ENCODE measurements around the gene CCDC182.

The CCDC182 gene

DNA sequence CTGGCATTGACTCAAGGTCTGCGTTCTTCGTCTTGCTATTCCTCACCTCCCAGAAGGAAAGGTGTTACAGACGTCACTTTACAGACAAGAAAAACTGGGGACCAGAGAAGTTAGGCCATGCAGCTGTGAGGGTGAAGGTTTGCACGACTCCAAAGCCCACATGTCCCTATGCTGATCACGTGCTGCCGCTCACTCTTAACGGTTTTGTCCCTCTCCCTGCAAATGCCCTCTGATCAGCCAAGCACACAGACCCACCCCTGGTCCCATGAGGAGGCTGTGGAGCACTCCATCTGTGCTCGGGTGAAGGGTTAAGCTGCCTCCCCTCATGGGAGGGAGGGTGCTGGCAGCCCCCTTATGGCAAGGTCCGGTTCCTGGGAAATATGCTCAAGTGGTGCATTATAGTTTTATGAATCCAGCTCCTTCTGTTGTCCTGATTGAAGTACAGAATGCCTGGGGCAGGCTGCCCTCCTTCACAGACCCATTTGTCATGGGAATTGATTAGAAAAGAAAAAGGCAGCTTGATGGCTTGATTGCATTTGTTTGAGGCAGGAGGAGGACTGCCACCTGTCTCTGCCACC is 18.8 kb downstream of the CCDC182 start:
- no peak for DNase-seq

DNA sequence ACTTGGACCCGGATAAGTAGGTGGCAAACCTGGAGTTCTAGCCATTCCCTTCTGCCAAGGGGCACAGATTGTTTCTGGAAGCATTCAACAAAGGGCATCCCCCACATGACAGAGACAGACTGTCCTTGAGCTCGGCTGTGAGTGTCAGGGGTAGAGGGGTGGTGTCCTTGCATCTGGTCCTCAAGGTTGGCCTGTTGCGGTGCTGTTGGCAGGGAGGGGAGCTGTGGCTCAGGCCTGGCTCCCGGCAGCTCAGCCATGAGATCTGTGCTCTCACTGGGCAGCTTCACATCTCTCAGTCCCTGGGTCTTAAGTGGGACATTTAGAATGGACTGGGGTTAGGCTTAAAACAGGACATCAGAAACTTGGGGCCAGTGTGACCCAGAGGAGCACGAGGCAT is 20.4 kb downstream of the CCDC182 start:
- no peak for DNase-seq

DNA sequence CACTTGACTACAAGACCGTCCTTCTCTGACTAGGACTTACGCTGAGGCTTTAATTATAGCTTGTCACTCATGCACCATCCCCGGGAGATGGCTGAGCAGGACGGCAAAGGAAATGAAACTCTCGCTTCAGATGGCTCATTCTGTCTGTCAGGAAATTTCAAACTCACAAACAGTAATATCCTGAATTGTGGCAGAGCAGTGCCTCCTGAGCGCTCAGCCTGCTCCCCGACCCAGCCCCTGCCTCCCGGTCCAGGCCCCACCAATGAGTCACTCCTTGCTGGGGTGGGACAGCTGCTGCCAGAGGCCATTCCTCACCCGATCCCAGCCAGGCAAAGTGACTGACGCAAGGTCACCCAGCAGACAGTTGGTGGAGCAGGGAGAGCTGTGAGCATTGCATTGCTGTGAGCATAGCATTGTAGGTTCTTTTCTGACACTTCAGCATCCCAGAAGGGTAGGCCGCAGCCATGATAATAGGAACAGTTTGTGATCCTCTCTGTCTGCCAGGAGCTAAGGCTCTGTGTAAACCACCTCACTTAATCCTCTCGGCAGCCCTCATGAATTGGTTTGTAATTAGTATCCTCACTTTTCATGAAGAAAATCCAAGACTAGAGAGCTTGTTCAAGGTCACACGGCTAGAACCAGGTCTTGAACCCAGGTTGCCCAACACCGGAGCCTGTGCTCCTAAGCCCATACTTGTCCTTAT is 20.9 kb downstream of the CCDC182 start:
- DNase-seq, result no peak

DNA sequence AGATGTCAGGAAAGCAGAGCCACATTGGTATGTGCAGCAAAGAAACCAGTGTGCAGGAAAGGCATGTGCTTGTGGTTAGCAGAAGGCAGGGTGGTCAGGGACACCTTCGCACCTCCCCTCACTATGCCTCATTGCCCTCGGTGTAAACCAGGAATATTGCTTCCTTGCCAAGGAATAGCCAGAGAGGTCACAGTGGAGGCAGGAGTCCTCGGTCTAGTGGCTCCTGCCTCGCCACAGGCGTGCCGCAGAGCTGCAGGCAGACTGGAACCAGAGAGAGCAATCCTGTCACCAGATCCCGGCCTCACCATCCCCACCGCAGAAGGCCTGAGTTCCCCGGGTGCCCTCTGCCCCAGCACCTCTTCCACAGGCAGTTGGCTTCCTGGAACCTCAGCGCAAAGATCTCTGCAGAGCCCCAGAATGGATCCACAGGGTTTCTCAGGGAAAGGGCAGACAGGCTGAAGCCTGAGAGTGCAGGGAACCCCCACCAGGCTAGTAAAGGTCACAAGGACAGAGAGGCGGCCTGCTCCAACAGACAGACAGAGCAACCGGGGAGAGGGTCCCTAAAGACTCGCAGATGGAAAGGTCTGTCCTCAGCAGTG is 21.6 kb downstream of the CCDC182 start:
- DNase-seq, result no peak

DNA sequence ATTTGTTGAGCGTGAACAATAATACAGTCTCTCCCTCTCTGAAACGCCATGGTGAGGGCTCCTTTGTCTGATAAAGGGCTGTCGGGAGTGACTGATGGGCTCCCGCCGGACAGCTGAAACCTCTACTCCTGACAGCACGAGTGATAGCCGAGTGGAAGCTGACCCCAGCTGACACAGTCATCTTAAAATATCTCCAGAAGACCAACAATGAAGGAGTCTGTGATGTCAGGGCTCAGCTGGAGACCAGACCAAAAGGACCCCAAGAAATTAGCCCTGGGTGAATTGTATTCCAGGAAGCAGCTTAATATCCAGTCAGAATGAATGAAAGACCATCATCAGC is 22.4 kb downstream of the CCDC182 start:
- no peak for DNase-seq

DNA sequence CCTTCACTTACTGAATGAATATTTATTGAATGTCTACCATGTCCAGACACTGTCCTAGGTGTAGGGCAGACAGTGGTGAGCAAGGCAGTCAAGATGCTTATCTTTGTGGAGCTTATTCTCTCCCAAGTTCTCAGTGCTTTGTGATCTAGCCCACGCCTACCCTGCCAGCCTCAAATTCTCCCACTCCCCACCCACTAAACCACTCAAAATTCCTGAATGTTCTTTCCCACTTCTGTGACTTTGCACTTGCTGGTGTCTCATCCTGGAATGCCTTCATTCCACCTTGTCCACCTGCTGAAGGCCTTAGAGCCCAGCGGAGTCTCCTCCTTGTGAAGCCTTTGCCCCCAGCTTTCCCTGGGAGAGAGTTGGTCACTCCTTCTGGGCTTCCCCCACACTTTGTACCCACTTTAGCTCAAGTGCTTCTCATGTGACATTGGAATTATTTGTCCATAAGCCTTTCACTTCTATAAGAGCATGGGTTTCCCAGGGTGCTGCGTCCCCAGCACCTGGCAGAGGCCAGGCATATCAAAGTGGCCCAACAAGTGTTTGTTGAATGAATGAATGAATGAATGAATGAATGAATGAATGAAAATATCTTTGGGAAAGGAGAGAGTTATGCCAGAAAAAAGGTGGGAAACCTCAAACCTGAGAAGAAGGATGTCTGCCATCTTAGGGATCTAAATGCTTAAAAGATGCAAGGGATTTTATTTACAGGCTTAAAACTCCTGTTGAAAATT is 23.0 kb downstream of the CCDC182 start:
- DNase-seq, result no peak

DNA sequence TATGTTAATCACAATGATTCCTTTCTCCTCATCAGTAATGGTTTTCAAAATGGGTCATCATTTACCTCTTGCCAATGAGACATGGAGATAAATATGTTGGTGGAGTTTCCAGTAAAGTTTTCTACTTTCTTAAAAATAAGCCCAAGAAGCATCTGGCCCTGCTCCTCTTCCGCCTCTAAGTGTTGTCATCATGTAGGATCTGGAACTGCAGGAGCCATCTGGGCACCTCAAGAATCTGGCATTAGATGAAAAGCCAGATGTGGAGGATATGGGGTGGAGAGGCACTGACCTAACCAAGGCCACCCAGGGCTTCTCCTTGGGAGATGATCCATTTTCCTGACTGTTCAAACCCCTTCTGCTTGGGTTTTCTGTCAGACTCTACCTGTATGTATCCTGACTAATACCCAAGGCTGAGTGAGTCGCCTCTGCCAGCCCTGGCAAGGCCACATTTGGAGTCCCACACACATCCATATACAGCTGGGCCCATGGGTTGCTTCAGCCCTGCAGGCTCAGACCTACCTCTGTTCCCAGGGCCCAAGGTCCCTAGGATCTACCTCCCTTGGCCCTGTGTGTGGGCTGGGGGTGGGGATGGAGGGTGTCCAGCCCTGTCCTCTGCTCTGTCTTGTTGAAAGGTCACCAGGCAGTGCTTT is 24.6 kb downstream of the CCDC182 start:
- no peak for DNase-seq

DNA sequence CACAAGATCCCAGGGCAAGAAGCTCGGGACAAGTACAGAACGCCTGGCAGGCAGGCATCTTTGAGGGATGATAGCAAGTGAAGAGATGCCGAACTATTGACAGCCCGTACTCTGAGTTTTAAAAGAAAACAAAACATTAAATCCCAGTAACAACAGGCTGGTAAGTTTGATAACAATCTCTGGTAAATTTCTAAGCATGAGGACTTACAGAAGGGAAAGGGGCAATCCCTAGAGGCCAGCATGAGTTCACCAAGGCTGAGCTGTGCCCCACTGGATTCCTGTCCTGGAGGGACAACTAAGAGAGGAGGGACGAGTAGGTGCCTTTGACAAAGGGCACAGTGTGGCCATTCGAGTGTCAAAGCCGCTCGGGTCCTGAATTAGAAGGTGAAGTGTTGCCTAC is 26.2 kb downstream of the CCDC182 start:
- DNase-seq, result no peak

DNA sequence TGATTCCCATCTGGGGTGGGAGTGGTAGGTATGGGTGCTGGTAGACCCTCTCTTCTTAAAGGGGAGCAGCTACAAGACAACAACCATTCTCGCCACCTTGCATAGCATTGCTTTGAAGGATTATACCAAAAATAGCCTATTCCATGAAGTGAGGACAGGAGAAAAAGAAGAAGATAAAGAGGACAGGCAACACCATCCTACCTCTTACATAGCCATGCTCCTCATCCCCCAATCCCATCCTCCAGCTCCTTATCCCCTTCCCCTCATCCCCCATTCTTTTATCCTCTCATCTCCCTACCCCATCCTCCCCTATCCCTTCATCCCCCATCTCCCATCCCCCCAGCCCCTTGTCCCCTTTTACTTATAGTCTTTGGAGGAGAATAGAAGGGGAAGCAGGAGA is 29.1 kb downstream of the CCDC182 start:
- no peak for DNase-seq

DNA sequence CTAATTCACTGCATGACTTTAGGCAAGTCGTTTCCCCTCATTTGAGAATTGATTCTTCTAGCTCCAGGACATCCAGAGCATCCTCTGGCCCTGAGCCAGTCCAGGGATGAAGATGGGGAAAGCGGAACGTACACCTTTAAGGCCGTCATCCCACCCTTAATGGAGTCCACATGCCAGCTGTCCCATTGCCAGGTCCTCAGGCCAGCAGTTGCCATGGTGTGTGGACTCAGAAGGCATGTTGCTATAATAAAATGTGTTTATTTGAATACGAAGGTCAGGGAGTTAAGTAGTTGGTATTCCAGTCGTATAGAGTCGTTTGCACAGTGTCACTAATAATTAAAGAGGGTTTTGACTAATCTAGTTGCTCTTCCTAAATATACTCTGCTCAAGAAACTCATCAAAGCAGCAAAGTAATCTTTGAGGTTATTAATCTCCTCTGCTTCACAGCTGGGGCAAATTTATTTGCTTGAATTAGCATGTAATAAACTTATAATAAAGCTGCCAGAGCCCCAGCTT is 30.4 kb downstream of the CCDC182 start:
- DNase-seq, result no peak

DNA sequence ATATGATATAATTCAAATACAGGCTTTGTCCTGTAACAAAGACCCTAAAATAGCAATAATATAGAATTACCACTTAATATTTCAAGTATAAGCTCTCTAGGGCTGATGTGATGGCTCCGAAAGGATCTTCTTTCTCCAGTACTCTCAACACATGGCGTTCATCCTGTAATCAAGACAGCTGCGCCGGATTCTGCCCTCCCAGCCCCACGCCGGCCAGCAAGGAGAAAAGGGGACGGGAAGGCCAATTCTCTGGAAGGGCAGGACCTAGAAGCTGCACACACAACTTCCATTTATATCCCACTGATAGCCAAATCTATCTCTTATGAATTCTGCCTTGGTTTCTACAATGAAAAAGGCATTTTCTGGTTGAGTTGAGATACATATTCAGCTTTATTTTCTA is 32.0 kb downstream of the CCDC182 start:
- no peak for DNase-seq

DNA sequence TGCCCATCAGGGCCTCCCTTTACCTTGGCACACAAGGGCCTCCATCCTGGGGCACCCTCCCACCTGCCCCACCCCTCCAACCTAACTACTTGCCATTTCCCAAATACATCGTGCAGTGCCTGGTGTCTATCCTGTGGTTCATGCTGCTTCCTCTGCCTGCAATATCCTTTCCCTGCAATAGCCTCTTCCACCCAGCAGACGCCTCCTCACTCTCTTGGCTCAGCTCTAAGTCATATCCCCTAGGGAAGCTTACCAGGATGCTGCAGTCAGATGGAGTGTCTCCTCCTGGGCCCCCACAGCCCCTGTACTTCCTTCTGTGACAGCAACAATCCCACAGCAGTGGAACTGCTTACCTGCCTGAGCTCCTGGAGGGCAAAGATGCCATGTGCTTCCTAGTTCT is 36.7 kb downstream of the CCDC182 start:
- no peak for DNase-seq

DNA sequence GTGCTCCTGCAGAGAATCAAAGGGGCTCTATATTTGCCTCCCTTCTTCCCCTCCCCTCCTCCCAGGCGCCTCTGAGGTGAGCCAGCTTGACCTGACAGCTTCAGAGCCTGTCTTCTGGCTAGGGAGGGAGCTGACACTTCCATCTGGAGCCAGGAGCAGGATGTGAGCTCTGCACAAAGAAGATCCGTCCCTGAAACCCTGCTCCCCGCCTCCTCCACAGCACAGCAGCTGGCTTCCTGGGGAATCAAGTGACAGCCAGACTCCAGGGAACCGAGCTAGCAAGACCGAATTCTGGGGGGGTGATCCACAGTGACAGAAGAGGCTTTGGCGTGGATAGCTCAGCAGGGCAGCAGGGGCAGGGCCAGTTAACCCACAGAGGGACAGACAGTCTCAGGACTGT is 37.2 kb downstream of the CCDC182 start:
- DNase-seq, result no peak

DNA sequence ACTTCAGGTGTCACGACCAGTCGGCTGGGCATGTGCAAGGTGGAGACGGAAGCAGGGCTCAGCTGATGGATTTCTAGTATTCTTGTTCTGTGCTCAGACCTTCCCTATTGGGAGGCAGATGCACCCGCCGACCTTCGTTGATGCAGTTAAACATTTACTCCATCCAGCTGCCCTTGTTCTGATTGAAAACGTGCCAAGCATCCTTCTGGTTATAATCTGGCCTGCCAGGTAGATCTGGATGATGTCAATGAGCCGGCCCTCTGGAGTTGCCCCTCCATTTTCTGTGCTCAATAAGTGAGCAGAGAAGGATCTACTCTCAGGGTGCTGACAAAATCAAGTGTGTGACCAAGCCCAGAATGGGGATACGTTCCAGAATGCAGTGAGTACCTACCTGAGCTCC is 38.3 kb downstream of the CCDC182 start:
- no peak for DNase-seq

DNA sequence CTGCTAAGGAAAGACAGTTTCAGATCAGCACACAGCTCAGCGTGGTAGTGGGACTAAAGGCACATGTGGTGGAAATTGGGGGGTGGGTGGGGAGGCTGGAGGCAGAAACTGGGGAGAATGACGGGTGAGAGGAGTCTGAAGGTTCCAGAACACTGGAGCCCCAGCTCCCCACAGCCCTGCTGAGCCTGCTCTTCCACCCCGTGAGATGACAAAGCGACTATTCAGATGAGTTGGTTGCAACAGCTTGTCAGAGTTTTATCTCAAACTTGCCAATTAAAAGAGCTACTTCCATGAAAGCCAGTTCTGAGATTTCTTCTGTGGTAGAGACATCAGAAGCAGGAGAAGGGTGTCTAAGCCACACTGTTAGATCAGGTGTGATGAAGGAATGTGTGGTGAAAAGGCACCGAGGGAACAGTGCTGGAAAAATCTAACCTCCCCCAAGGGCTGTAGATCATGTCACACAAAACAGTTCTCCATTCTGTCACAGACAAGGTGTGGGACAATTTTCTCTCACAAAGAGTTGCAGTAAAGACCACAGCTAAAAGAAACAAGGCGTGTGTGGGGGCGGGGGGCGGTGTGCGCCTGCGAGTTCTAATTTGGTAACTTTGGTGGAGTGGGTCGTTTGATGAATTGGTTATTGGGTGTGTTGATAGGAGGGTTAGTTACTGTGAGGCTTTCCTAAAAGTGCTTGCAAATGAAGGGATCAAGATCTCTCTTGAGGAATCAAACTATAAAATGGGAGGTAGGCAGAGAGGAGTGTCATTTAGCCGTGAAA is 39.0 kb downstream of the CCDC182 start:
- DNase-seq, result no peak

DNA sequence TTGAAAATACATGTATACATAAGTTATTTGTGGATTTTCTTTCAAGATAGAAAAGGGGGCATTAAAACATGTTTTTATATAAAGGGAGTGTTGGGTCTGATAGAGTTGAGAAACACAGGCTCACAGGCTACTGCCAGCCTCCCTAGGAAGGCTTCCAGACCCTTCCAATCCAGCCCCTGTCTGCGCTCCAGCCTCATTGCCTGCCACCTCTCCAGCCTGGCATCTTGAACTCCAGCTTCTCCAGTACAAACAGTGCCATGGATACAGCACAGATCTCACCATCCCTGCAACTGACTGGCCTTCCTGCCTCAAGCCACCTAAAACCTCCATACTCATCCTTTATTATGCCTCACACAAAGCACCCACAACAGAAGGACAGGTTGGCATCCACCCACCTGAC is 40.7 kb downstream of the CCDC182 start:
- no peak for DNase-seq

DNA sequence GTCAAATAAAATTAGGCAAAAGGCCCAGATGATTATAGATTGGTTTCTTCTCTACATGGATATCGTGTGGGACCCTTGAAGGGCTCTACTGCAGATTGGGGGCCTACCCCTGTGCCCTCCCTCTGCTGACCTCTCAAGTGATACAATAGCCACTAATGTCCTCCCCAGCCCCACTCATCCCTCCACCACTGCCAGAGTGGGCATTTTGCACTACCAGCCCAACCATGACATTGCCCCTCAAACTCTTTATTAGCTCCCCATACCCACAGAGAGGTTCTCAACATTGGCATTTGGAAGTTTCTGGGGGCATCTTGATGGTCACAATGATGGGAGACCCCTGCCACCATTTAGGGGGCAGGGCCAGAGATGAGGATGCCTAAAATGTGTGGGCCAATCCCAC is 41.8 kb downstream of the CCDC182 start:
- no peak for DNase-seq

DNA sequence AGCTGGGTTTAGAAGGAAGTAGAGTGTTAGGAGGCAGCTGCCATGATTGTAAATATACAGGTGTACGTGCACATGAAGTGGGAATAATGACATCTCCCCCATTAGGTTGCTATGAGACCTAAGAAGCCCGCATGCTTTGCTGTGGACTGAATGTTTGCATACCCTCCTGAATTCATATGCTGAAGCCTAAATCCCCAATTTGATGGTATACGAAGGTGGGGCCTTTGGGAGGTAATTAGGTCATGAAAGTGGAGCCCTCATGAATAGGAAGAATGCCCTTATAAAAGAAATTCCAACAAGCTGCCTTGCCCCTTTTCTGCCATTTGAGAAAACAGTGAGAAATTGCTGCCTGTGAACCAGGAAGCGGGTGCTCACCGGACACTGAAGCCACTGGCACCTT is 44.0 kb downstream of the CCDC182 start:
- no peak for DNase-seq

DNA sequence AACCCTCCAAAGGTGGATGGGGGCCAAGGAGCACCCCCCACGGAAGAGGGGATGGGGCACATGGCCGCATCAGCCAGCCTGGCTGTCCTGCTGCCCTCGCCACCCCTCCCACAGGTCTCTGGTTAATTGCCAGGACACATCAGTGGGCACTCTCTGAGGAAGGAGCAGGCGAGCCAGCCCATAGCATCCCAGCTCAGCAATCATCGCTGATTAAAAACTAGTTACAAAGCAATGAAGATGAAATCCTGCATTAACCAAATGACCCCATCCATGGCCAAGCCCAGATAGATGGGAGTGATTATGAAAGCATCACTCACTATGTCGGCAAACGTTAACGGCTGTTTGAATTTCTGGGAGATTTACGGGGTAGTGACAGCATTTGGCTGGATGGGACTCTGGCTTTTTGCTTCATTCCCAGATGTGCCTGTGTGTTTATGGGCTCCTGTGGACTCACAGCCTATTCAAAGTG is 45.3 kb downstream of the CCDC182 start:
- no peak for DNase-seq

DNA sequence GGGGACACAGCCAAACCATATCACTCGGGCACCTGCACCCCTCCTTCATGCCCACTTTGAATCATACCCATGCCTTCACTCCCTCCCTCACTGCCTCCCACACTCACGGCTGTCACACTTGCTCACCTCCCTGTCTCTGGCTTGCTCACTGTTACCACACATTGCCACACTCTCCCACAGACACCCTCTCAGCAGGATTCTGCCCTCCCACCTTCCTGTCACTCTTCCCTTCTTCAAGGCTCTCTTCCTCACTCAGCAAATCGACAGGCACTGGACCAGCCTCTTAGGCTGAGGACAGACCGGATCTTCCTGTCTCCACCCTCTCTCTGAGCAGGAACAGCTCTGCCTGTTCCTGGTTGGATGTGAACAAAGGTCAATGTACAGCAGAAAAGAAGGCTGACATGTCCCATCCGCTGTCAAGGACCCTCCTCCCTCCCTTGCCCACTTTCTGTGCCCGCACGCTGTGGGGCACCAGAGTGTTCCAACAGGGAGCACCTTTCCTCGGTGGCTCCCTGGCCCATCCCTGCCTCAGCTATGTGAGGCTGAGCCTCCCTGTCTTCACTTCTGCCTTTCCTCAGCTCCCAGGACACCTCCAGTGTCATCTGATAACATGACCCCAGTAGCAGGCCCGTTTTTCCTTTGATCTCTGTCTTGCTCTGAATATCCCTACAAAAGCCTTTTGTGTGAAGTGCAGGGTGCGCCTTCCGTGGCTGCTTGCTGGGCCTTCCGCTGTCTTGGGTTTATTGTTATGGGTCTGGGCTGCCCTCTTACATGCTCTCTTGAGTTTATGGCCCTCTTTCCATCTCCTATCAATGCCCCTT is 47.0 kb downstream of the CCDC182 start:
- DNase-seq, result peak in 1 of 2 donors; percentile 4

DNA sequence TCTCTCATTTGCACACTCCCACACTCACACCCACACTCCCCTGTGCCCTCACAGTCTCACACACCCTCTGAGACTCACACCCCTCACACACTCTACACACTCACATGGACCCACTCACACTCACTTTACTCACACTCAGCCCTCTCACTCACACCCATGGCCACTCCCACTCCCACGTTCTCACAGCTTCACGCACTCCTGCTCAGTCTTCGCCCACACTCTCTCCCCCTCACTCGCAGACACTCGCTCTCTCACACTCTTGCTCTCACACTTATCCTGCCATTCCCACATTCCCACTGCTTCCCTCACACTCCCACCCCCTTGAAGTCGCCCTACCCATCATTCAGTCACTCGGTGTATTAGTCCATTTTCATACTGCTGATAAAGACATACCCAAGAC is 47.9 kb downstream of the CCDC182 start:
- DNase-seq, result no peak

DNA sequence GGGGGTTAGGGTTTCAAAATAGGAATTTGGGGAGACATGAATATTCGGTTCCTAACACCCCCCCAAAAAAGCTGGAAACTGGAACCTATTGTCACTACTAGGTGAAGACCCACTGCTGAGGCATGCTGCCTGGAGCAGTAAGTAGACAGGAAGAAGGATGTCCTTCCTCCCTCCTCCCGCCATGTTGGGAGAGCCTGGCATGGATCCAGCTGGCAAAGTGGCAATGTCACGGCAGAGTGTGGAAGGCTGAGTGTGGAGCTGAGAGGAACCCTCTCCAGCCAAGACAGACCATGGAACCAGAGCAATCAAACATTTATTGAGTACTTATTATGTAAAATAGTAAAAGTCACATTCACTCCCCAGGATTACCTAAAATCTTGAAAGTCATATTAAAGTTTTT is 49.0 kb downstream of the CCDC182 start:
- DNase-seq, result no peak

Measured in stimulated activated CD4-positive, alpha-beta T cell treated with anti-CD3 and anti-CD28 coated beads, Interleukin-2, amount 100 ng/mL, for 48 hours (primary cell).